Measurements from ENCODE around the gene FCHO1. TPM values are rescaled to one million over a fixed set of nuclear protein-coding genes. Genes with fewer than 3 reads are reported as not detected.

Gene FCHO1
- polyA plus RNA-seq, 1 donor (not counting 4 experiments of a cell fraction or from before 2014, with no cell fraction given), result 0.14 TPM

DNA sequence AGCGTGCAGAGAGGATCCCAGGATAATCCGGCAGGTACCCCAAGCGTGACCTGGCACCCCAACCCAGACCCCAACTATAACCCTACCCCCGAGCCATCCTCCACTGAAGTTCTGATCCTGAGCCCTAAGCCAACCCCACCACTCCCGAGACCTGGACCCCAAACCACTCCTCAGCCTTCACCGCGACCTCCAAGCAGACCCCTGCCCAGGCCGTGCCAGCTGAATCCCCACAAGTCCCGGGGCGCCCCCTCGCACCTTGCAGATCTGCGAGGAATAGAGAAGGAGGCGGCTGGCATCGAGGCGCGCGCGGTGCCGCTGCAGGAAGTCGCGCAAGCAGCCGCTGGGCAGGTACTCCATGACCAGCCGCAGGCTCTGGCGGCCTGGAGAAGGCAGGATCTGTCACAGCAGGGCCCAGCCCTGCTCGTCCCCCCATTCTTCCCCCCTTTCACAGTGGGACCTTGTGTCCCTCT, 80.2 kb downstream of the FCHO1 start:
- TF ChIP-seq, protein P1, sequence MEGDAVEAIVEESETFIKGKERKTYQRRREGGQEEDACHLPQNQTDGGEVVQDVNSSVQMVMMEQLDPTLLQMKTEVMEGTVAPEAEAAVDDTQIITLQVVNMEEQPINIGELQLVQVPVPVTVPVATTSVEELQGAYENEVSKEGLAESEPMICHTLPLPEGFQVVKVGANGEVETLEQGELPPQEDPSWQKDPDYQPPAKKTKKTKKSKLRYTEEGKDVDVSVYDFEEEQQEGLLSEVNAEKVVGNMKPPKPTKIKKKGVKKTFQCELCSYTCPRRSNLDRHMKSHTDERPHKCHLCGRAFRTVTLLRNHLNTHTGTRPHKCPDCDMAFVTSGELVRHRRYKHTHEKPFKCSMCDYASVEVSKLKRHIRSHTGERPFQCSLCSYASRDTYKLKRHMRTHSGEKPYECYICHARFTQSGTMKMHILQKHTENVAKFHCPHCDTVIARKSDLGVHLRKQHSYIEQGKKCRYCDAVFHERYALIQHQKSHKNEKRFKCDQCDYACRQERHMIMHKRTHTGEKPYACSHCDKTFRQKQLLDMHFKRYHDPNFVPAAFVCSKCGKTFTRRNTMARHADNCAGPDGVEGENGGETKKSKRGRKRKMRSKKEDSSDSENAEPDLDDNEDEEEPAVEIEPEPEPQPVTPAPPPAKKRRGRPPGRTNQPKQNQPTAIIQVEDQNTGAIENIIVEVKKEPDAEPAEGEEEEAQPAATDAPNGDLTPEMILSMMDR (optimal IDR thresholded peaks at IDR 0.05 in 1 of 3, IDR thresholded peaks at IDR 0.05 in 1 of 3, conservative IDR thresholded peaks at IDR 0.05 in 1 of 3; ENCODE audit: extremely low read depth in 1 of 3, insufficient read depth in 2 of 3, low read length in 3 of 3), result no peak
- TF ChIP-seq EZH2 (IDR thresholded peaks at IDR 0.05; ENCODE audit: low read length), result no peak
- no peak overlapping the region for H3K27ac ChIP-seq (ENCODE audit: control insufficient read depth, insufficient read depth, low read length)
- FAIRE-seq (no peak), DNase-seq (ENCODE audit: low read depth, low spot score) (no peak)
- dilution Hi-C loops (cut with MboI; ENCODE audit: extremely low pct_ligation_motif_present, low sequenced_read_pairs), result no loop called here
- no peaks in the 10 kb centered on the region for H3K79me2 ChIP-seq (ENCODE audit: control insufficient read depth, insufficient read depth, low read length)
- H3K9me1 ChIP-seq (ENCODE audit: control insufficient read depth, extremely low read depth, insufficient read depth, low read length), result no peaks in the 10 kb centered on the region
- H3K4me2 ChIP-seq (ENCODE audit: control insufficient read depth, extremely low read depth, insufficient read depth, low read depth, low read length), result peak overlapping the region; percentile 79
- peak overlapping the region; percentile 44 for H3K9ac ChIP-seq (ENCODE audit: control insufficient read depth, extremely low read depth, insufficient read depth, low read length)
- no peaks in the 10 kb centered on the region for H3K9me3 ChIP-seq (ENCODE audit: control insufficient read depth, low read depth, low read length)
- H3K4me3 ChIP-seq (ENCODE audit: control insufficient read depth in 2 of 3, extremely low read depth in 1 of 3, insufficient read depth in 2 of 3, low read depth in 1 of 3, low read length in 3 of 3), result peak overlapping the region; percentile 43 to 76 (median 54)
- peaks cover 7% of the 10 kb centered on the region for H3K4me1 ChIP-seq (ENCODE audit: control insufficient read depth, extremely low read depth, insufficient read depth, low read length)
- H3K36me3 ChIP-seq (ENCODE audit: control insufficient read depth in 2 of 2, extremely low read depth in 1 of 2, insufficient read depth in 2 of 2, low read length in 2 of 2), result no peaks in the 10 kb centered on the region
- H3K27me3 ChIP-seq (ENCODE audit: control insufficient read depth, extremely low read depth, insufficient read depth, low read length), result peaks cover 5% of the 10 kb centered on the region
- H2AFZ ChIP-seq (ENCODE audit: control insufficient read depth, low read length), result peak overlapping the region; percentile 92
- H4K20me1 ChIP-seq (ENCODE audit: control insufficient read depth, extremely low read depth, insufficient read depth, low read length), result no peaks in the 10 kb centered on the region

DNA sequence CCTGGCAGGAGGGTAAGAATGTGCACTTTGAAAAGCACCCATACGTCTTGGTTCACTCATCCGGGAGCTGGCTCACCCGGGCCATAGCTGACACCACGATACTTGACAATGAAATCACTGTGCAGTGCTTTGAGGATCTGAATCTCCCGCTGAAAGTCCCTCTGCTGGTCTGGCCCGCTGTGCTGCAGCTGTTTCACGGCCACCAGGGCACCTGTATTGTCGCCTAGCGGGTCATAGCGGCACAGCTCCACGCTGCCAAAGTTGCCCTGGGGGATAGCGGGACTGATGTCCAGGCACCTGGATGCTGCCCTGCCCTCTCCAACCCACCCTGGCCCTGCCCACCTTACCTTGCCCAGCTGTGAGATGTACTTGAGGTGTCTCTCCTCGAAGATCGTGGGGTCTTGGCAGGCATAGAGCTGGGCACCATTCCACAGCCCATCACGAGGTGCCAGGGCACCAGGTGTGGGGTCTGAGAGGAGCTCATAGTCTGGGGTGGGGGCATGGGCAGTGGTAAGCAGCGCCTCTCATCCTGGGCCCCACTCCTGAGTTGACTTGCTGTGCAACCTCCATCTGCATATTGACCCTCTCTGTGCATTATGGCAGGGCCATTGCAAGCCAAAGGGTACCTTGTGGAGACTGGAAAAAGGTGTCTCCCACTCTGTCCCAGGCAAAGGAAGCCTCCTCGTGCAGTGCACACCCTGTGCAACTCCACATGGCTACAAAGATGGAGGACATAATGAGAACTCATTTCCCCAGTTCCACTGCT, 81.3 kb downstream of the FCHO1 start:
- no peak for FAIRE-seq
- Histone ChIP-seq H3K9me3 (ENCODE audit: control insufficient read depth, low read depth, low read length) (no peaks in the 10 kb centered on the region), H3K4me2 (ENCODE audit: control insufficient read depth, extremely low read depth, insufficient read depth, low read depth, low read length) (no peak overlapping the region), H4K20me1 (ENCODE audit: control insufficient read depth, extremely low read depth, insufficient read depth, low read length) (no peaks in the 10 kb centered on the region), H3K4me3 (ENCODE audit: control insufficient read depth in 2 of 3, extremely low read depth in 1 of 3, insufficient read depth in 2 of 3, low read depth in 1 of 3, low read length in 3 of 3) (no peak overlapping the region), H3K79me2 (ENCODE audit: control insufficient read depth, insufficient read depth, low read length) (no peaks in the 10 kb centered on the region), H3K27ac (ENCODE audit: control insufficient read depth, insufficient read depth, low read length) (no peak overlapping the region), H3K27me3 (ENCODE audit: control insufficient read depth, extremely low read depth, insufficient read depth, low read length) (peaks cover 5% of the 10 kb centered on the region), H3K4me1 (ENCODE audit: control insufficient read depth, extremely low read depth, insufficient read depth, low read length) (peaks cover 7% of the 10 kb centered on the region), H3K36me3 (ENCODE audit: control insufficient read depth in 2 of 2, extremely low read depth in 1 of 2, insufficient read depth in 2 of 2, low read length in 2 of 2) (no peaks in the 10 kb centered on the region), H3K9me1 (ENCODE audit: control insufficient read depth, extremely low read depth, insufficient read depth, low read length) (no peaks in the 10 kb centered on the region), H2AFZ (ENCODE audit: control insufficient read depth, low read length) (no peak overlapping the region), H3K9ac (ENCODE audit: control insufficient read depth, extremely low read depth, insufficient read depth, low read length) (no peak overlapping the region)
- dilution Hi-C loops (cut with MboI; ENCODE audit: extremely low pct_ligation_motif_present, low sequenced_read_pairs), result no loop called here
- DNase-seq (ENCODE audit: low read depth, low spot score), result no peak
- no peak for TF ChIP-seq EZH2 (IDR thresholded peaks at IDR 0.05; ENCODE audit: low read length)
- TF ChIP-seq, protein P1 (optimal IDR thresholded peaks at IDR 0.05 in 1 of 3, IDR thresholded peaks at IDR 0.05 in 1 of 3, conservative IDR thresholded peaks at IDR 0.05 in 1 of 3; ENCODE audit: extremely low read depth in 1 of 3, insufficient read depth in 2 of 3, low read length in 3 of 3), result no peak

Measured in keratinocyte (primary cell).